Esophagus squamous epithelium (tissue), 5 donors: ENCODE results near the gene CCDC92. TPM values are rescaled to one million over a fixed set of nuclear protein-coding genes. Genes with fewer than 3 reads are reported as not detected.

Experiments
- DNase-seq: peaks from one replicate; lab custom pipeline; 2025; lab: John Stamatoyannopoulos, UW
- H3K27ac ChIP-seq, 4 donors: fragments of 200-600 bp; sonication (generic); one replicate each; pipeline ENCODE4 v1.5.1; 2016 to 2019; ENCODE audit warnings: mild to moderate bottlenecking in 1 of 4
- H3K27me3 ChIP-seq, 4 donors: fragments of 200-600 bp; sonication (generic); 1 replicate in 3 of 4; 2 replicates in 1 of 4; pipeline versions ENCODE4 v1.5.1 to v1.6.0; 2017 to 2021; ENCODE audit warnings: antibody characterized with exemption in 1 of 4
- H3K36me3 ChIP-seq, 3 donors: fragments of 200-600 bp; sonication (generic); one replicate each; pipeline ENCODE4 v1.5.1; 2016 to 2019
- H3K4me1 ChIP-seq, 3 donors: fragments of 200-600 bp; sonication (generic); one replicate each; pipeline ENCODE4 v1.5.1; 2017 to 2019
- H3K4me3 ChIP-seq, 4 donors: fragments of 200-600 bp; sonication (generic); 1 replicate in 3 of 4; 2 replicates in 1 of 4; pipeline ENCODE4 v1.5.1; 2016 to 2019; ENCODE audit warnings: mild to moderate bottlenecking in 2 of 4, moderate library complexity in 1 of 4
- H3K9me3 ChIP-seq, 3 donors: fragments of 200-600 bp; sonication (generic); one replicate each; pipeline ENCODE4 v1.5.1; 2016 to 2019
- CTCF ChIP-seq, 6 experiments: fragments of 450-650 bp in 4 of 6; fragments of 200-600 bp in 2 of 6; sonication (generic) in 2 of 6; IDR thresholded peaks; one replicate each; pipeline ENCODE4 v1.5.1; 2016 to 2019; ENCODE audit warnings: antibody characterized with exemption in 6 of 6, mild to moderate bottlenecking in 4 of 6, moderate library complexity in 4 of 6
- POLR2A ChIP-seq, 4 donors: fragments of 450-650 bp; IDR thresholded peaks; one replicate each; pipeline ENCODE4 v1.6.1; 2017; ENCODE audit warnings: antibody characterized with exemption in 4 of 4, mild to moderate bottlenecking in 4 of 4, moderate library complexity in 3 of 4
- WGBS, 2 donors: methylation state at CpG; one replicate each; pipeline ENCODE4 v1.1.5; 2018; 5-methylcytosine and 5-hydroxymethylcytosine counted together
- intact Hi-C: fragments of 100-400 bp; cut with DNase I; formaldehyde crosslinking; loops from one replicate; pipeline ENCODE4 v1.15.0; 2022
- total RNA-seq, 4 donors: library from RNA; depleted of rRNA; stranded (reverse); fragments of >200 nt; gene quantifications; one replicate each; pipeline ENCODE4 v1.1.0, GENCODE V29; 2016
- donor health status: DM: yes; HTN: yes; CAD: no.

CCDC92 gene
- total RNA-seq, 4 donors from 2014 or later, result 7.2 to 16.2 (median 11.4) TPM

- no peak overlapping the region for H3K27ac ChIP-seq
- no peak overlapping the region for H3K4me3 ChIP-seq
- TF ChIP-seq CTCF (IDR thresholded peaks at IDR 0.05), result no peak
- TF ChIP-seq POLR2A (IDR thresholded peaks at IDR 0.05), result no peak
- intact Hi-C loops, result no loop called here
- WGBS, 2 donors, result 89 to 91% methylated on average over 4 of the region's 7 CpGs
- no peak for DNase-seq
- H3K9me3 ChIP-seq, result no peaks in the 10 kb centered on the region
- H3K4me1 ChIP-seq, result no peaks in the 10 kb centered on the region
- no peaks in the 10 kb centered on the region for H3K27me3 ChIP-seq
- H3K36me3 ChIP-seq, result peaks cover 0 to 41% (median 0%) of the 10 kb centered on the region in 3 donors
These were observed 36.7 kb downstream of the CCDC92 start for GRCh38 chr12:123935956-123936355.

- H3K4me3 ChIP-seq, result no peak overlapping the region
- H3K4me1 ChIP-seq, result no peaks in the 10 kb centered on the region
- DNase-seq, result no peak
- H3K36me3 ChIP-seq, result peaks cover 0 to 30% (median 0%) of the 10 kb centered on the region in 3 donors
- H3K27me3 ChIP-seq, result no peaks in the 10 kb centered on the region
- no peaks in the 10 kb centered on the region for H3K9me3 ChIP-seq
- 69 to 84% methylated on average over 8 of the region's 9 CpGs for WGBS, 2 donors
- intact Hi-C loops, result no loop called here
- no peak overlapping the region for H3K27ac ChIP-seq
- TF ChIP-seq POLR2A (IDR thresholded peaks at IDR 0.05), result no peak
- no peak for TF ChIP-seq CTCF (IDR thresholded peaks at IDR 0.05)
These were observed 37.8 kb downstream of the CCDC92 start for GRCh38 chr12:123934829-123935228.

GRCh38 chr12:123934016-123934620 lies 38.5 kb downstream of the CCDC92 start:
- TF ChIP-seq POLR2A (IDR thresholded peaks at IDR 0.05) (no peak), CTCF (IDR thresholded peaks at IDR 0.05) (no peak)
- Histone ChIP-seq H3K4me3 (no peak overlapping the region), H3K9me3 (no peaks in the 10 kb centered on the region), H3K27me3 (no peaks in the 10 kb centered on the region), H3K27ac (no peak overlapping the region), H3K4me1 (no peaks in the 10 kb centered on the region), H3K36me3 (peaks cover 0 to 23% (median 0%) of the 10 kb centered on the region in 3 donors)
- DNase-seq, result no peak
- WGBS, 2 donors, result 83 to 85% methylated on average over 1 to 4 of the region's 11 CpGs
- intact Hi-C loops, result no loop called here

GRCh38 chr12:123933214-123933613 lies 39.4 kb downstream of the CCDC92 start:
- no peak for TF ChIP-seq POLR2A (IDR thresholded peaks at IDR 0.05)
- Histone ChIP-seq H3K36me3 (peaks cover 0 to 21% (median 0%) of the 10 kb centered on the region in 3 donors), H3K27me3 (peaks cover 0 to 5% (median 0%) of the 10 kb centered on the region in 4 donors), H3K27ac (no peak overlapping the region), H3K9me3 (no peaks in the 10 kb centered on the region), H3K4me3 (no peak overlapping the region), H3K4me1 (no peaks in the 10 kb centered on the region)
- no peak for DNase-seq
- intact Hi-C loops, result no loop called here
- 94% methylated on average over 7 of the region's 14 CpGs; no CpG with 5 or more reads in 1 of the 2 donors for WGBS, 2 donors

GRCh38 chr12:123931686-123932321 lies 40.8 kb downstream of the CCDC92 start:
- 62 to 77% methylated on average over 13 to 14 of the region's 14 CpGs for WGBS, 2 donors
- no peak for DNase-seq
- Histone ChIP-seq H3K27me3 (peaks cover 0 to 14% (median 0%) of the 10 kb centered on the region in 4 donors), H3K9me3 (no peaks in the 10 kb centered on the region), H3K27ac (no peak overlapping the region), H3K36me3 (peaks cover 0 to 10% (median 0%) of the 10 kb centered on the region in 3 donors), H3K4me1 (no peaks in the 10 kb centered on the region), H3K4me3 (no peak overlapping the region)
- no peak for TF ChIP-seq CTCF (IDR thresholded peaks at IDR 0.05)
- no peak for TF ChIP-seq POLR2A (IDR thresholded peaks at IDR 0.05)
- intact Hi-C loops, result no loop called here
